Peyer's patch (tissue), 4 donors: Measurements from ENCODE around the gene DNAH12.

Source experiments
- POLR2A ChIP-seq, 2 donors: fragments of 450-650 bp; IDR thresholded peaks; one replicate each; pipeline ENCODE4 v1.5.1; 2017; ENCODE audit warnings: antibody characterized with exemption in 2 of 2, mild to moderate bottlenecking in 2 of 2, moderate library complexity in 2 of 2
- TF ChIP-seq, protein P1 (sequence below), 6 experiments: fragments of 450-650 bp in 4 of 6; fragments of 200-600 bp in 2 of 6; sonication (generic) in 1 of 6; IDR thresholded peaks; one replicate each; pipeline ENCODE4 v1.5.1; 2017 to 2019; ENCODE audit warnings: antibody characterized with exemption in 6 of 6, mild to moderate bottlenecking in 3 of 6, moderate library complexity in 1 of 6

DNA sequence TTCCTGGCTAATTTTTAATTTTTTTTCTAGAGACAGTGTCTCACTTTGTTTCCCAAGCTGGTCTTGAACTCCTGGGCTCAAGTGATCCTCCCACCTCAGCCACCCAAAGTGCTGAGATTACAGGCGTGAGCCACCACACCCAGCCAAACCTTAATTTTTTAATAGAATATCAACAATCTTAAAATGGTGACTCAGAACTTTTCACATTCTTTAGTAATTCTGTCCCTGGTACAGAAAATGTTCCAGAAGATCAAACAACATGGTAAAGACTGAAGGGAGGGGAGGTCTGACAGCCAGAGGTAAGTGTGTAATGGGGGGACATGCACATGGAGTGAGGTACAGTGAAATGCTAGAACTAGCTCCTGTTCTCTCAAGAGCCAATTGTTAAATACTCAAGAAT lies 38.2 kb downstream of the DNAH12 start:
- TF ChIP-seq, protein P1, sequence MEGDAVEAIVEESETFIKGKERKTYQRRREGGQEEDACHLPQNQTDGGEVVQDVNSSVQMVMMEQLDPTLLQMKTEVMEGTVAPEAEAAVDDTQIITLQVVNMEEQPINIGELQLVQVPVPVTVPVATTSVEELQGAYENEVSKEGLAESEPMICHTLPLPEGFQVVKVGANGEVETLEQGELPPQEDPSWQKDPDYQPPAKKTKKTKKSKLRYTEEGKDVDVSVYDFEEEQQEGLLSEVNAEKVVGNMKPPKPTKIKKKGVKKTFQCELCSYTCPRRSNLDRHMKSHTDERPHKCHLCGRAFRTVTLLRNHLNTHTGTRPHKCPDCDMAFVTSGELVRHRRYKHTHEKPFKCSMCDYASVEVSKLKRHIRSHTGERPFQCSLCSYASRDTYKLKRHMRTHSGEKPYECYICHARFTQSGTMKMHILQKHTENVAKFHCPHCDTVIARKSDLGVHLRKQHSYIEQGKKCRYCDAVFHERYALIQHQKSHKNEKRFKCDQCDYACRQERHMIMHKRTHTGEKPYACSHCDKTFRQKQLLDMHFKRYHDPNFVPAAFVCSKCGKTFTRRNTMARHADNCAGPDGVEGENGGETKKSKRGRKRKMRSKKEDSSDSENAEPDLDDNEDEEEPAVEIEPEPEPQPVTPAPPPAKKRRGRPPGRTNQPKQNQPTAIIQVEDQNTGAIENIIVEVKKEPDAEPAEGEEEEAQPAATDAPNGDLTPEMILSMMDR (IDR thresholded peaks at IDR 0.05): no peak
- TF ChIP-seq POLR2A (IDR thresholded peaks at IDR 0.05): no peak
